Calu3 (cell line): Measurements from ENCODE around the gene FKBP6. TPM values are rescaled to one million over a fixed set of nuclear protein-coding genes. Genes with fewer than 3 reads are reported as not detected.
"Not testable (repeated sequence)": the region's sequence is repeated elsewhere in the genome, so short reads cannot be mapped to it uniquely, and the experiment has no call there.

ENCODE experiments used
- Bru-seq: library from RNA; stranded (reverse); fragments of 400-500 nt; gene quantifications from one replicate; lab custom pipeline; 2021; lab: Mats Ljungman, UMichigan
- BruChase-seq, 2 experiments: library from RNA; stranded (reverse); fragments of 400-500 nt; gene quantifications; one replicate each; lab custom pipeline; 2021; lab: Mats Ljungman, UMichigan
- BruUV-seq: library from RNA; stranded (reverse); fragments of 400-500 nt; replicated peaks from 2 replicates; lab custom pipeline; 2021; lab: Mats Ljungman, UMichigan
- CTCF ChIA-PET: fragments of 300-600 bp; sonication (Branson Sonifier 250); formaldehyde crosslinking; loops from one replicate; lab custom pipeline; 2022; ENCODE audit warnings: antibody characterized with exemption; lab: Charles Lee
- DNase-seq: peaks from one replicate; pipeline ENCODE4 v3.0.0; 2022
- H3K27ac Mint-ChIP-seq: one replicate; pipeline ENCODE4 v1.8.0; 2022; ENCODE audit warnings: mixed read lengths; ENCODE audit not compliant: unreplicated experiment
- H3K27me3 Mint-ChIP-seq: one replicate; pipeline ENCODE4 v1.8.0; 2022; ENCODE audit warnings: mixed read lengths; ENCODE audit not compliant: unreplicated experiment
- H3K36me3 Mint-ChIP-seq: one replicate; pipeline ENCODE4 v1.8.0; 2022; ENCODE audit warnings: mild to moderate bottlenecking, moderate library complexity, mixed read lengths; ENCODE audit not compliant: insufficient read depth, unreplicated experiment
- H3K4me1 Mint-ChIP-seq: one replicate; pipeline ENCODE4 v1.8.0; 2022; ENCODE audit warnings: mild to moderate bottlenecking, low read depth, mixed read lengths; ENCODE audit not compliant: unreplicated experiment
- H3K4me3 Mint-ChIP-seq: one replicate; pipeline ENCODE4 v1.8.0; 2022; ENCODE audit warnings: mild to moderate bottlenecking, low read depth, moderate library complexity, mixed read lengths; ENCODE audit not compliant: unreplicated experiment
- H3K9me3 Mint-ChIP-seq: one replicate; pipeline ENCODE4 v1.8.0; 2022; ENCODE audit warnings: low read depth, mixed read lengths; ENCODE audit not compliant: unreplicated experiment
- intact Hi-C: fragments of 100-400 bp; cut with micrococcal nuclease; formaldehyde crosslinking; loops from one replicate; pipeline ENCODE4 v1.10.0; 2022; ENCODE audit not compliant: unreplicated experiment
- long read RNA-seq: library from polyadenylated mRNA; stranded (forward); transcript quantifications from one replicate; pipeline ENCODE4 v2.0.0, GENCODE V29; 2022
- total RNA-seq: library from RNA; stranded (reverse); gene quantifications from 2 replicates; pipeline ENCODE4 v1.2.3, GENCODE V29; 2022
- TF ChIP-seq, protein P1 (sequence below): fragments of 200-600 bp; IDR thresholded peaks from one replicate; pipeline ENCODE4 v1.8.0; 2022; ENCODE audit warnings: antibody characterized with exemption; ENCODE audit not compliant: unreplicated experiment

Gene FKBP6, protein sequence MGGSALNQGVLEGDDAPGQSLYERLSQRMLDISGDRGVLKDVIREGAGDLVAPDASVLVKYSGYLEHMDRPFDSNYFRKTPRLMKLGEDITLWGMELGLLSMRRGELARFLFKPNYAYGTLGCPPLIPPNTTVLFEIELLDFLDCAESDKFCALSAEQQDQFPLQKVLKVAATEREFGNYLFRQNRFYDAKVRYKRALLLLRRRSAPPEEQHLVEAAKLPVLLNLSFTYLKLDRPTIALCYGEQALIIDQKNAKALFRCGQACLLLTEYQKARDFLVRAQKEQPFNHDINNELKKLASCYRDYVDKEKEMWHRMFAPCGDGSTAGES
- not detected in 2 replicates for total RNA-seq
- not detected for Bru-seq, nascent RNA
- not detected for BruChase-seq, experiment 1, labeled RNA remaining after a 6-hour chase
- BruChase-seq, experiment 2, labeled RNA remaining after a 2-hour chase = not detected
- long read RNA-seq = 0 reads

DNA sequence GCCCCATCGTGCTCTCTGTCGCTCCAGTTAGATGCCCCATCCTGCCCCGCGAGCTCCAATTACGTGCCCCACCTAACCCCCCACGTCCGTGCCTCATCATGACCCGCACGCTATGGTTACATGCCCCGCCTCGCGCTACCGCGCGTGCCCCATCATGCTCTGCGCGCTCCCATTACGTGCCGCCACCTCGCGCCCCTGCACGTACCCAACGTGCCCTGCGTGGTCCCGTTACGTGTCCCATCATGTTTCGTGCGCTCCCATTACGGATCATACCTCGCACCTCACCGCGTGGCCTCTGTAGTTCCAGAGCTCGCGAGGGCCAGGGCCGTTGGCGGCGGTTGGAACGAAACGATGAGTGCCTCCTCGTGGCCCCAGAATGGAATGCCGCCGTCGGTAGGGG, at the start of gene FKBP6, which contains the start of gene TRIM50:
FKBP6 (plus strand) TSS at position 240 of the 400 bp plus-strand sequence. CDS start 268 bp downstream, outside the sequence.
TRIM50 (minus strand) TSS at position 161 of the 400 bp plus-strand sequence. CDS start 3,295 bp downstream, outside the sequence.
- H3K4me3 Mint-ChIP-seq, DNase-seq, CTCF ChIA-PET, BruUV-seq, H3K36me3 Mint-ChIP-seq, H3K4me1 Mint-ChIP-seq, H3K9me3 Mint-ChIP-seq, intact Hi-C loops, H3K27ac Mint-ChIP-seq: not testable (repeated sequence)
- H3K27me3 Mint-ChIP-seq = peaks cover 32% of the 10 kb centered on the region

DNA sequence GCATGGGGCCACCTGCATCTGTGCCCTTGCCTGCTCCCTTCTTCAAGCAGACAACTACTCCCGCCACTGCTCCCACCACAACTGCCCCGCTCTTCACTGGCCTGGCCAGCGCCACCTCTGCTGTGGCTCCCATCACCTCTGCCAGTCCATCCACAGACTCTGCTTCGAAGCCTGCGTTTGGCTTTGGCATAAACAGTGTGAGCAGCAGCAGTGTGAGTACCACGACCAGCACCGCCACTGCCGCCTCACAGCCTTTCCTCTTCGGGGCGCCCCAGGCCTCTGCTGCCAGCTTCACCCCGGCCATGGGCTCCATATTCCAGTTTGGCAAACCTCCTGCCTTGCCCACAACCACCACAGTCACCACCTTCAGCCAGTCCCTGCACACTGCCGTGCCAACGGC, 30.7 kb upstream of the FKBP6 start:
- intact Hi-C loops, H3K4me1 Mint-ChIP-seq, DNase-seq, BruUV-seq, CTCF ChIA-PET, H3K27ac Mint-ChIP-seq, H3K4me3 Mint-ChIP-seq, H3K27me3 Mint-ChIP-seq, H3K36me3 Mint-ChIP-seq, H3K9me3 Mint-ChIP-seq: not testable (repeated sequence)

- H3K4me3 Mint-ChIP-seq, BruUV-seq, DNase-seq, intact Hi-C loops, H3K27ac Mint-ChIP-seq, H3K4me1 Mint-ChIP-seq, H3K36me3 Mint-ChIP-seq, CTCF ChIA-PET, H3K27me3 Mint-ChIP-seq, H3K9me3 Mint-ChIP-seq: not testable (repeated sequence)
Observed at GRCh38 chr7:73297706-73298105, 30.3 kb upstream of the FKBP6 start.

- H3K4me1 Mint-ChIP-seq, H3K27ac Mint-ChIP-seq, H3K4me3 Mint-ChIP-seq, H3K9me3 Mint-ChIP-seq, CTCF ChIA-PET, BruUV-seq, H3K27me3 Mint-ChIP-seq, H3K36me3 Mint-ChIP-seq, intact Hi-C loops, DNase-seq: not testable (repeated sequence)
Observed at GRCh38 chr7:73299812-73300211, 28.1 kb upstream of the FKBP6 start.

- H3K4me3 Mint-ChIP-seq, H3K9me3 Mint-ChIP-seq, H3K27ac Mint-ChIP-seq, H3K36me3 Mint-ChIP-seq, DNase-seq, intact Hi-C loops, BruUV-seq, CTCF ChIA-PET, H3K4me1 Mint-ChIP-seq, H3K27me3 Mint-ChIP-seq: not testable (repeated sequence)
Observed at GRCh38 chr7:73301108-73301507, 26.9 kb upstream of the FKBP6 start.

DNA sequence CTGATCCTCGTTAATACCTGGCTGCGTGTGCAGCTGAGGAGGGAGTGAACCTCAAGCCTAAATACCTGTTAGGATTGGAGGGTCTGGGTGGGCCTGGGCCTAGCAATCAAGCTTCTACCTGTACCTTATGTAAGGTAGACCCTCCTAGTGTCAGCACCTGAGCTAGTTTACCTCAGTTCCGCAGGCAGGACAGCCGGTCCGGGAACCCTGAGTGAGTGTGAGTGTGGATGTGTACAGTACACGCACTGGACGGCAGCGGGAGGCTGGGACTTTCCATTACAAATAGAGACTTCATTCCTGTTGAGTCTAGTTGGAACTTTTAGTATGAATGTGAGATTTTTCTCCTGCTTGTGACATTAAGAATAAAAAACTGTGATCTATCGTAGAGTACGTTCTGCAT, 25.1 kb upstream of the FKBP6 start:
- H3K36me3 Mint-ChIP-seq, intact Hi-C loops, H3K27ac Mint-ChIP-seq, H3K27me3 Mint-ChIP-seq, BruUV-seq, H3K9me3 Mint-ChIP-seq, DNase-seq, H3K4me3 Mint-ChIP-seq: not testable (repeated sequence)
- CTCF ChIA-PET = interaction anchor here (0.6 kb wide), 1 partner anchor 80 kb away, joined by 6 read pairs; no protein-coding TSS in a partner anchor
- peaks cover 10% of the 10 kb centered on the region for H3K4me1 Mint-ChIP-seq

DNA sequence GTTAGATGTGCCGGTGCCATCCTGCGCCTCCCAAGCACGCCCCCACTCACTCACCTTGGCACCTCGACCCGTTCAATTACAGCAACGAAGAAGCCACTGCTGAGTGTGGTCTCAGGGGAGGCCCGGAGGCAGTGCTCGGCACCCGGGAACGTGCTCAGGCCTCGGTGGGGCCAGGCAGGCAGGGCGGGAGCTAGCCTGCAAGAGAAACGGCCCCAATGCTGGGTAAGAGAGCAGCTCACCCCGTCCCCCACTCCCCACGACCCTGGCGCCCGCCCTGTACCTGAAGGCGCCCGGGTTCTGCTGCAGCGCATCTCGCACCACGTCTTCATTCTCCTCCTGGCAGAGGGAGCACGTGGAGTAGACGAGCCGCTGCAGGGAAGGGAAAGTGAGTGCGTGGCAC, 24.4 kb upstream of the FKBP6 start:
- Mint-ChIP-seq H3K4me3 (no peak overlapping the region), H3K27me3 (no peaks in the 10 kb centered on the region), H3K9me3 (no peaks in the 10 kb centered on the region), H3K4me1 (peaks cover 10% of the 10 kb centered on the region), H3K27ac (no peak overlapping the region), H3K36me3 (peaks cover 15% of the 10 kb centered on the region)
- intact Hi-C loops = no loop called here
- BruUV-seq = no TSS peak
- CTCF ChIA-PET = interaction anchor here (0.6 kb wide), 1 partner anchor 79 kb away, joined by 6 read pairs; no protein-coding TSS in a partner anchor
- DNase-seq = no peak
- TF ChIP-seq, protein P1, sequence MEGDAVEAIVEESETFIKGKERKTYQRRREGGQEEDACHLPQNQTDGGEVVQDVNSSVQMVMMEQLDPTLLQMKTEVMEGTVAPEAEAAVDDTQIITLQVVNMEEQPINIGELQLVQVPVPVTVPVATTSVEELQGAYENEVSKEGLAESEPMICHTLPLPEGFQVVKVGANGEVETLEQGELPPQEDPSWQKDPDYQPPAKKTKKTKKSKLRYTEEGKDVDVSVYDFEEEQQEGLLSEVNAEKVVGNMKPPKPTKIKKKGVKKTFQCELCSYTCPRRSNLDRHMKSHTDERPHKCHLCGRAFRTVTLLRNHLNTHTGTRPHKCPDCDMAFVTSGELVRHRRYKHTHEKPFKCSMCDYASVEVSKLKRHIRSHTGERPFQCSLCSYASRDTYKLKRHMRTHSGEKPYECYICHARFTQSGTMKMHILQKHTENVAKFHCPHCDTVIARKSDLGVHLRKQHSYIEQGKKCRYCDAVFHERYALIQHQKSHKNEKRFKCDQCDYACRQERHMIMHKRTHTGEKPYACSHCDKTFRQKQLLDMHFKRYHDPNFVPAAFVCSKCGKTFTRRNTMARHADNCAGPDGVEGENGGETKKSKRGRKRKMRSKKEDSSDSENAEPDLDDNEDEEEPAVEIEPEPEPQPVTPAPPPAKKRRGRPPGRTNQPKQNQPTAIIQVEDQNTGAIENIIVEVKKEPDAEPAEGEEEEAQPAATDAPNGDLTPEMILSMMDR = no peak
